OCI-M2 (cell line): ENCODE measurements around the gene CGREF1.

Experiments
- DNase-seq: peaks from one replicate; lab custom pipeline; 2025; ENCODE audit not compliant: unreplicated experiment; lab: John Stamatoyannopoulos, UW

CGREF1 gene

GRCh38 chr2:27118525-27119329 is at the start of gene CGREF1:
CGREF1 (minus strand) TSS chr2:27119128; CDS start chr2:27104366, 14,762 bp downstream.
- no peak for DNase-seq

- DNase-seq: no peak
Observed at GRCh38 chr2:27164960-27165763, 46.2 kb upstream of the CGREF1 start.

- no peak for DNase-seq
Observed at GRCh38 chr2:27162151-27163121, 43.5 kb upstream of the CGREF1 start.

GRCh38 chr2:27160191-27160590 is 41.3 kb upstream of the CGREF1 start:
- DNase-seq: no peak

- DNase-seq: no peak
Observed at GRCh38 chr2:27159271-27159670, 40.3 kb upstream of the CGREF1 start.

GRCh38 chr2:27158468-27158867 is 39.5 kb upstream of the CGREF1 start:
- no peak for DNase-seq

- DNase-seq: no peak
Observed at GRCh38 chr2:27155069-27155520, 36.2 kb upstream of the CGREF1 start.

- no peak for DNase-seq
Observed at GRCh38 chr2:27154488-27154887, 35.6 kb upstream of the CGREF1 start.

- no peak for DNase-seq
Observed at GRCh38 chr2:27152796-27153464, 34.0 kb upstream of the CGREF1 start.

GRCh38 chr2:27152102-27152795 is 33.3 kb upstream of the CGREF1 start:
- no peak for DNase-seq

GRCh38 chr2:27150639-27151230 is 31.8 kb upstream of the CGREF1 start:
- no peak for DNase-seq

GRCh38 chr2:27149570-27150405 is 30.9 kb upstream of the CGREF1 start:
- no peak for DNase-seq

GRCh38 chr2:27148801-27149439 is 30.0 kb upstream of the CGREF1 start, which contains the start of gene TCF23:
TCF23 (plus strand) TSS chr2:27149004; CDS start chr2:27149134, 130 bp downstream.
- DNase-seq: no peak

- no peak for DNase-seq
Observed at GRCh38 chr2:27147935-27148334, 29.0 kb upstream of the CGREF1 start.

- DNase-seq: no peak
Observed at GRCh38 chr2:27145682-27146081, 26.8 kb upstream of the CGREF1 start.

GRCh38 chr2:27143285-27143684 is 24.4 kb upstream of the CGREF1 start:
- DNase-seq: no peak

- no peak for DNase-seq
Observed at GRCh38 chr2:27139310-27139709, 20.4 kb upstream of the CGREF1 start, which contains the start of gene PRR30. PRR30 (minus strand) TSS chr2:27139410; CDS start chr2:27138329, 1,081 bp downstream.

GRCh38 chr2:27138111-27138510 is 19.2 kb upstream of the CGREF1 start:
- no peak for DNase-seq
